ENCODE measurements around the gene C17orf107.

- TF ChIP-seq, protein P1, sequence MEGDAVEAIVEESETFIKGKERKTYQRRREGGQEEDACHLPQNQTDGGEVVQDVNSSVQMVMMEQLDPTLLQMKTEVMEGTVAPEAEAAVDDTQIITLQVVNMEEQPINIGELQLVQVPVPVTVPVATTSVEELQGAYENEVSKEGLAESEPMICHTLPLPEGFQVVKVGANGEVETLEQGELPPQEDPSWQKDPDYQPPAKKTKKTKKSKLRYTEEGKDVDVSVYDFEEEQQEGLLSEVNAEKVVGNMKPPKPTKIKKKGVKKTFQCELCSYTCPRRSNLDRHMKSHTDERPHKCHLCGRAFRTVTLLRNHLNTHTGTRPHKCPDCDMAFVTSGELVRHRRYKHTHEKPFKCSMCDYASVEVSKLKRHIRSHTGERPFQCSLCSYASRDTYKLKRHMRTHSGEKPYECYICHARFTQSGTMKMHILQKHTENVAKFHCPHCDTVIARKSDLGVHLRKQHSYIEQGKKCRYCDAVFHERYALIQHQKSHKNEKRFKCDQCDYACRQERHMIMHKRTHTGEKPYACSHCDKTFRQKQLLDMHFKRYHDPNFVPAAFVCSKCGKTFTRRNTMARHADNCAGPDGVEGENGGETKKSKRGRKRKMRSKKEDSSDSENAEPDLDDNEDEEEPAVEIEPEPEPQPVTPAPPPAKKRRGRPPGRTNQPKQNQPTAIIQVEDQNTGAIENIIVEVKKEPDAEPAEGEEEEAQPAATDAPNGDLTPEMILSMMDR (IDR thresholded peaks at IDR 0.05): no peak
- no peak for TF ChIP-seq POLR2A (IDR thresholded peaks at IDR 0.05)
These were observed 43.6 kb downstream of the C17orf107 start for GRCh38 chr17:4942760-4943508.
